ENCODE measurements around the gene TNFRSF4. TPM values are rescaled to one million over a fixed set of nuclear protein-coding genes. Genes with fewer than 3 reads are reported as not detected.

The TNFRSF4 gene
- total RNA-seq, 1 donor from 2014 or later: 0.19 TPM

DNA sequence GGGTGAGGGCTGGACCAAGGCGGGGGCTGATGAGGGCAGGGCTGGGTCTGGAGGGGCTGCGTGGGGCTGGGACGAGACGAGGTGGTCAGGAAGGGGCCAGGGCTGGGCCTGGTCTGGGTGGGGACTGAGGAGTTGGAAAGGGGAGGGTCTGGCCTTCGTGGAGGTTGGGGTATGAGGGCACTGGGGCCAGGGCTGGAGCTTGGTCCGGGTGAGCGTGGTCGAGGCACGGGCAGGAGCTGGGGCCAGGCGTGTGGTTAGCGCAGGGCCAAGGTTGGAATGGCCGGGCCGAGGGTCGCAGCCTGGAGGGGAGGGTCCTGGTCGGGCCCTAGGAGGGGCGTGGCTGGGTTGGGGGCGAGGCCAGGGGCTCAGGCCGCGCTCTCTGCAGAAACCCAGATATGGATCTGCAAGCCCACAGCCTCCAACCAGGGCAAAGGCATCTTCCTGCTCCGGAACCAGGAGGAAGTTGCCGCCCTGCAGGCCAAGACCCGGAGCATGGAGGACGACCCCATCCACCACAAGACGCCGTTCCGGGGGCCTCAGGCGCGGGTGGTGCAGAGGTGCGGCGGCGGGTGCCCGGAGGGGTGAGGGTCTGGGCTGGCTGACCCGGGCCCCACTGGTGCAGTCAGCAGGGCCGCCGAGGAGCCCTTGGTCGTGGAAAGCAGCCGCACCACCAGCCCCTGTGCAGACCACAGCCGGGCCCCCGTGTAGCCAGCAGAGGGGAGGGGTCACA, 31.3 kb downstream of the TNFRSF4 start:
- H3K9me3 Mint-ChIP-seq (ENCODE audit: unreplicated experiment): no peaks in the 10 kb centered on the region
- TF ChIP-seq, protein P1, sequence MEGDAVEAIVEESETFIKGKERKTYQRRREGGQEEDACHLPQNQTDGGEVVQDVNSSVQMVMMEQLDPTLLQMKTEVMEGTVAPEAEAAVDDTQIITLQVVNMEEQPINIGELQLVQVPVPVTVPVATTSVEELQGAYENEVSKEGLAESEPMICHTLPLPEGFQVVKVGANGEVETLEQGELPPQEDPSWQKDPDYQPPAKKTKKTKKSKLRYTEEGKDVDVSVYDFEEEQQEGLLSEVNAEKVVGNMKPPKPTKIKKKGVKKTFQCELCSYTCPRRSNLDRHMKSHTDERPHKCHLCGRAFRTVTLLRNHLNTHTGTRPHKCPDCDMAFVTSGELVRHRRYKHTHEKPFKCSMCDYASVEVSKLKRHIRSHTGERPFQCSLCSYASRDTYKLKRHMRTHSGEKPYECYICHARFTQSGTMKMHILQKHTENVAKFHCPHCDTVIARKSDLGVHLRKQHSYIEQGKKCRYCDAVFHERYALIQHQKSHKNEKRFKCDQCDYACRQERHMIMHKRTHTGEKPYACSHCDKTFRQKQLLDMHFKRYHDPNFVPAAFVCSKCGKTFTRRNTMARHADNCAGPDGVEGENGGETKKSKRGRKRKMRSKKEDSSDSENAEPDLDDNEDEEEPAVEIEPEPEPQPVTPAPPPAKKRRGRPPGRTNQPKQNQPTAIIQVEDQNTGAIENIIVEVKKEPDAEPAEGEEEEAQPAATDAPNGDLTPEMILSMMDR (IDR thresholded peaks at IDR 0.05): no peak
- no peak overlapping the region for H3K4me3 Mint-ChIP-seq (ENCODE audit: unreplicated experiment)
- no peak overlapping the region for H3K27ac Mint-ChIP-seq (ENCODE audit: unreplicated experiment)
- H3K4me1 Mint-ChIP-seq (ENCODE audit: unreplicated experiment): no peaks in the 10 kb centered on the region
- no peak for DNase-seq (ENCODE audit: extremely low spot score, unreplicated experiment)
- no peaks in the 10 kb centered on the region for H3K36me3 Mint-ChIP-seq (ENCODE audit: unreplicated experiment)
- peaks cover 2% of the 10 kb centered on the region for H3K27me3 Mint-ChIP-seq (ENCODE audit: unreplicated experiment)

- no peaks in the 10 kb centered on the region for H3K4me1 Mint-ChIP-seq (ENCODE audit: unreplicated experiment)
- peaks cover 6% of the 10 kb centered on the region for H3K27me3 Mint-ChIP-seq (ENCODE audit: unreplicated experiment)
- TF ChIP-seq, protein P1 (IDR thresholded peaks at IDR 0.05): no peak
- H3K4me3 Mint-ChIP-seq (ENCODE audit: unreplicated experiment): no peak overlapping the region
- no peaks in the 10 kb centered on the region for H3K36me3 Mint-ChIP-seq (ENCODE audit: unreplicated experiment)
- H3K9me3 Mint-ChIP-seq (ENCODE audit: unreplicated experiment): no peaks in the 10 kb centered on the region
- DNase-seq (ENCODE audit: extremely low spot score, unreplicated experiment): no peak
- no peak overlapping the region for H3K27ac Mint-ChIP-seq (ENCODE audit: unreplicated experiment)
Measured at GRCh38 chr1:1181938-1182410, 32.0 kb downstream of the TNFRSF4 start.

- no peaks in the 10 kb centered on the region for H3K36me3 Mint-ChIP-seq (ENCODE audit: unreplicated experiment)
- no peaks in the 10 kb centered on the region for H3K9me3 Mint-ChIP-seq (ENCODE audit: unreplicated experiment)
- TF ChIP-seq, protein P1 (IDR thresholded peaks at IDR 0.05): no peak
- no peak for DNase-seq (ENCODE audit: extremely low spot score, unreplicated experiment)
- H3K27ac Mint-ChIP-seq (ENCODE audit: unreplicated experiment): peak overlapping the region; percentile 61
- H3K27me3 Mint-ChIP-seq (ENCODE audit: unreplicated experiment): peaks cover 10% of the 10 kb centered on the region
- no peaks in the 10 kb centered on the region for H3K4me1 Mint-ChIP-seq (ENCODE audit: unreplicated experiment)
- H3K4me3 Mint-ChIP-seq (ENCODE audit: unreplicated experiment): no peak overlapping the region
Measured at GRCh38 chr1:1181129-1181937, 32.6 kb downstream of the TNFRSF4 start.

GRCh38 chr1:1179983-1180861, 33.7 kb downstream of the TNFRSF4 start:
- DNase-seq (ENCODE audit: extremely low spot score, unreplicated experiment): no peak
- Mint-ChIP-seq H3K4me3 (ENCODE audit: unreplicated experiment) (no peak overlapping the region), H3K27ac (ENCODE audit: unreplicated experiment) (no peak overlapping the region), H3K9me3 (ENCODE audit: unreplicated experiment) (no peaks in the 10 kb centered on the region), H3K27me3 (ENCODE audit: unreplicated experiment) (peaks cover 11% of the 10 kb centered on the region), H3K36me3 (ENCODE audit: unreplicated experiment) (no peaks in the 10 kb centered on the region), H3K4me1 (ENCODE audit: unreplicated experiment) (no peaks in the 10 kb centered on the region)
- TF ChIP-seq, protein P1 (IDR thresholded peaks at IDR 0.05): no peak

Measured in osteocyte (in vitro differentiated cells).